ENCODE data around the gene ARFGEF3.
"Not testable (repeated sequence)": the region's sequence is repeated elsewhere in the genome, so short reads cannot be mapped to it uniquely, and the experiment has no call there.

ARFGEF3 gene

DNA sequence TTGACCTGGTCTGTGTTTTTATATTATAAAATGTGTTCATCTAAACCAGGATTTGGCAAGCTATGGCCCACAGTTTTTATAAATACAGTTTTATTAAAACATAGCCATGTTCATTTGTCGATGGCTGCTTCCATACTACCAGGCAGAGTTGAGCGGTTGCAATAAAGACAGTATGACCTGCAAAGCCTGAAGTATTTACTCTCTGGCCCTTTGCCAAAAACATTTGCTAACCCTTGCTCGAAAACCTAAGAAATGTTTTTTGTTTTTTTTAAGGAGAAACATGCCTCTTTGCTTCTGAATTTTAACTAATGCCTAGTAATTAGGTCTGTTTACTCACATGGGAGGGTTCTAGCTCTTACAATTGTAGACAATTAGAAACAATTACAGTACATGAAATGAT lies 148.6 kb downstream of the ARFGEF3 start:
- DNase-seq, result peak; percentile 64

DNA sequence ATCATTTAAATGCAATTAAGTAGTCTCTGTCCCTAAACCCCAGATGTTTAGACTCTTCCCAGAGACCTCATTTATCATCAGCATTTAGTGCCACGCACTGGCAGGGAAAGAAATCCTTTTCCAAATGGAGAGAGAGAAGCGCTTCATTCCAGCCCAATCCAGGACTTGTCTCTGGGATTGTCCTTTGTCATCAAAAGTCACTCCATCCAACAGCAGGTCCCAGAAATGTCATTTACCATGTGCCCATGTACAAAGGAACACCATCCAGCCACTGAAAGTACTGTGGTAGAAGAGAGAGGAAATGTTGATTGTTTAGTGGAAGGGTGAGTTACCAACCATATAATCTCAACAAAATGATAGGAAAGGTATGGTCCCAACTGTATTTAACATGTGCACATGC lies 149.1 kb downstream of the ARFGEF3 start:
- no peak for DNase-seq

DNA sequence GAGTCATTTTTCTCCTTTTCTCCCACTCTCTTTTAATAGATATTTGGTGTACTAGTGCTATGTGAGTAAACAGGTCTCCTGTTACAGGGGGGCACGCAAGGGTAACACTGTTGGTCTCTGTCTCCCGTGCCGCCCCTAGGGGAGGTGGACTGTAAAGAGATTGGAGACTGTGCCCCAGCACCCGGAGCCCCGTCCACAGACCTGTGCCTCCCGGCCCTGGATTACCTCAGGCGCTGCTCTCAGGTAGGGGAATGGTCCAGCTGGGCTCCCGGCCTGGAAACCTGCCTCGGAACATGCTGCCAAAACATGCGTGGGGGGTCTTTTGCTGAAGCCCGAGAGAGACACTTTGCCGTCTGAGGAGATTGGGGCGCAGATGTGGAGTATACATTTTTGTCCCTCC lies 149.5 kb downstream of the ARFGEF3 start:
- DNase-seq, result no peak

DNA sequence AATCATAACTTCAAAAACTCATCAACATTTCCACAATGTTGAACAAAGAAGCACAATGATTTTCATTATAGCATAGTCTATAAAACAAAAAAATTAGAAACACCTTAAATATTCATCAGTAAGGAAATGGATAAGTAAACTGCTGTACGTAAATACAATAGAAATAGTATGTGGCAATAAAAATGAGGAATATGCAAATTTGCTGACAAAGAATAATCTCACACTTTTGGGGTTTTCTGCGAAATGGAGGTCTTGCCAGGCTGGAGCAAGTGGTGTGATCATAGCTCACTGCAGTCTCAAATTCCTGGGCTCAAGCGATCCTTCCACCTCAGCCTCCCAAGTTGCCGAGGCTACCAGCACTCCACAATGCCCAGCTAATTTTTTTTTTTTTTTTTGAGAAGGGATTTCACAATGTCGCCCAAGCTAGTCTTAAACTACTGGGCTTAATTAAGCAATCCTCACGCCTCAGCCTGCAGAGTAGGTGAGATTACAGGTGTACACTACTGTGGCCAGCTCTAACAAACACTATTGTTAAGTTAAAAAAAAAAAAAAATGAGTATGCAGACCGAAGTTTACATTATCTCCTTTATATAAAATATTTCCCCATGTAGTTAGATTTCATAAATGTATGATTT lies 157.1 kb downstream of the ARFGEF3 start:
- no peak for DNase-seq

DNA sequence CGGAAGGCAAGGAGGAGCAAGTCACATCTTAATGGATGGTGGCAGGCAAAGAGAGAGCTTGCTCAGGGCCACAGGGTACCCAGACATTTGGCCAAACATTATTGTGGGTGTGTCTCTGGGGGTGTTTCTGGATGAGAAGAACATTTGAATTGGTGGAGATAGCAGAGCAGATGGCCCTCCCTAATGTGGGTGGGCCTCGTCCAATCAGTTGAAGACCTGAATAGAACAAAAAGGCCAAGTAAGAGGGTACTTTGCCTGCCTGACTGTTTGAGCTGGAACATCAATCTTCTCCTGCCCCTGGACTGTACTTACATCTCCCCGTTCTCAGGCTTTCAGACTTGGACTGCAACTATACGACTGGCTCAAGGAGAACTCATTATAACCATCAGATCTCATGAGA lies 160.2 kb downstream of the ARFGEF3 start:
- DNase-seq, result no peak

DNA sequence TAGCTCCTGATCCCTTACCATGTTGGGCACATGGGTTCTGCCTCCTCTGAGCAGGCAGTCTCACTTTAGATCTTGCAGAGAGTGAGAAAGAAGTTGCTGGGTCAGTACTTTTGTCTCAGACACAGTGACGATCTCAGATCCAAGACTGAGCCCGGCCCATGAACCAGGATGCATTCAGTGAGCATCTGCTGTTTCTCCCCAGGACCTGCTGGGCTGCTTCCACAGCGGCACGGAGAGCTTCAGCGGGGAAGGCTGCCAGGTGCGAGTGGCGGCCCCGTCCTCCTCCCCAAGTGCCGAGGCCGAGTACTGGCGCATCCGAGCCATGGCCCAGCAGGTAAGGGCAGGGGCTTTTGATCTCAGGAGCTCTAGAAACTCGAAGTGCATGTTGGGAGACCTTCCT lies 162.1 kb downstream of the ARFGEF3 start:
- no peak for DNase-seq

DNA sequence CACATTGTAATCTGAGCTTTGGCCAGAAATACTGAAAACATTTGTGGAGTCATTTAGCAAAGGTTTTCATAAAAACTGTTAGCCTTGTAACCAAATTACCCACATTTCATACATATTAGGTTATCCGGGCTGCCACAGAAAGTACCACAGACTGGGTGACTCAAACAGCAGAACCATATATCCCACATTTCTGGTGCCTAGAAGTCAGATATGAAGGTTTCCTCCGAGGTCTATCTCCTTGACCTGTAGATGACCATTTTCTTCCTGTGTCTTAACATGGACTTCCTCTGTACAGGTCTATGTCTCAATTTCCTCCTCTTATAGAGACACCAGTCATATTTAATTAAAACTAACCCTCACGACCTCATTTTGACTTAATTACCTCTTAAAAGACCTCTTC lies 166.5 kb downstream of the ARFGEF3 start:
- DNase-seq, result no peak

DNA sequence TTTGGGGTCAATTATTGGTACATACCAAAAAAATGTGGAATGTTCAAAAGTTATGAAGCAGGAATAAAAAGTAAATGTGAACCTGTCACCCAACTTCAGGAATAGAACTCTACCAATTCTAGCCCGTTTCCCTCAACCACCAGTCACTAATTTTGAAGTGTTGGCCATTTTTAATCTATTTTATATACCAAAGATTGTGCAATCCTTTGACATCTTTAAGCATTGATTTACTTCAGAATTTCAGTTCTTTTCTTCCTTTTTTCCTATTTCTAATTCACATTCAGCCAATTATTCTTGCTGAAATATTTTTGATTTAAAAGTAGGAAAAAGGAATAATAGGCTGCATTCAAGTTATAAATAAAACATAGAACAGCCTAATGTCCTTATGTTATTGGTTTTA lies 169.0 kb downstream of the ARFGEF3 start:
- DNase-seq, result no peak

DNA sequence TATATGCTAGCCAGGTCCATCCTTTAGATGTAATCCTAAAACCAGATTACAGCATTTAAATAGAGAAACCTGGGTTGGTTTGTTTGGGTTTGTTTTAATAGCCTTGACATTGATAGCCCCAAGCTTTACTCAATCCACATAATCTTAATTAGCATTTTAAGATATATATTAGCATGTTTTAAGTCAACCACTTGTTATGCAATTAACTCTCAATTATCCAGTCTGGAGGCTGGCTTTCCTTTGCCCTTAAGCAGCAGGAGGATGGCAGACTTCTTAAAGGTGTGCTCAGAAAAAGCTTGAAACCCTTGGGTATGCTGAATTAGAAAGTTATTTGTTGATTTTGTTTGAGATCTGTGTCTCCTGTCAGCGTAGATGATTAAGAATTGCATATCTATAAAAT lies 169.7 kb downstream of the ARFGEF3 start:
- no peak for DNase-seq

DNA sequence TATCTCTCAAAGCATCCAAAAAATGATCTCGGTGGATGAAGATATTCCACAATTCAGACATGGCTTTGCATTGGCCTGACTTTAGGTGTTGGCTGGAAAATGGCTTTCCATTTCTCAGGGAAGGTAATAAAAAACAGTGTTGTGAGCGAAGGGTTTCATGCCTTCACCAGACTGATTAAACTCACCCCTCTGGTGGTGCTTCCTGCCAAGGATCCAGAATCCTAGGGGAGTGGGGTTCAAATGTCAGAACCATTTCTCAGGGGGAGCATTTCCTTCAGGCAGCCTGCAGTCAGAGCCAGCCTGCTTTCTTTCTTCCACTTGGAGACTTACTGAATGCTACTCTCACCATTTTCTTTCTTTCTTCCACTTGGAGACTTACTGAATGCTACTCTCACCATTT lies 170.2 kb downstream of the ARFGEF3 start:
- no peak for DNase-seq

DNA sequence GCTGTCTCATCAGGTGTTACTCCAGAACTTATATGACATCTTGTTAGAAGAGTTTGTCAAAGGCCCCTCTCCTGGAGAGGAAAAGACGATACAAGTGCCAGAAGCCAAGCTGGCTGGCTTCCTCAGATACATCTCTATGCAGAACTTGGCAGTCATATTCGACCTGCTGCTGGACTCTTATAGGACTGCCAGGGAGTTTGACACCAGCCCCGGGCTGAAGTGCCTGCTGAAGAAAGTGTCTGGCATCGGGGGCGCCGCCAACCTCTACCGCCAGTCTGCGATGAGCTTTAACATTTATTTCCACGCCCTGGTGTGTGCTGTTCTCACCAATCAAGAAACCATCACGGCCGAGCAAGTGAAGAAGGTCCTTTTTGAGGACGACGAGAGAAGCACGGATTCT lies 172.3 kb downstream of the ARFGEF3 start:
- no peak for DNase-seq

DNA sequence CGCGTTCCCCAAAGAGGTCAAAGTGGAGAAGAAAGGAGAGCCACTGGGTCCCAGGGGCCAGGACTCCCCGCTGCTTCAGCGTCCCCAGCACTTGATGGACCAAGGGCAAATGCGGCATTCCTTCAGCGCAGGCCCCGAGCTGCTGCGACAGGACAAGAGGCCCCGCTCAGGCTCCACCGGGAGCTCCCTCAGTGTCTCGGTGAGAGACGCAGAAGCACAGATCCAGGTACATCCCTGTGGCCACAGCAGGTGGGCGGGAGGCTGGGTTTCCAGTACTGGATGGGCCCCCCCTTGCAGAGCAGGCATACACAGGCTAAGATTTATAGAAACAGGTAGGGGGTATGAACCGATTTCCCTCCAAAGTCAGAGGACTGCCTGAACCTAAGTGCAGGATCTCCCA lies 173.2 kb downstream of the ARFGEF3 start:
- no peak for DNase-seq

DNA sequence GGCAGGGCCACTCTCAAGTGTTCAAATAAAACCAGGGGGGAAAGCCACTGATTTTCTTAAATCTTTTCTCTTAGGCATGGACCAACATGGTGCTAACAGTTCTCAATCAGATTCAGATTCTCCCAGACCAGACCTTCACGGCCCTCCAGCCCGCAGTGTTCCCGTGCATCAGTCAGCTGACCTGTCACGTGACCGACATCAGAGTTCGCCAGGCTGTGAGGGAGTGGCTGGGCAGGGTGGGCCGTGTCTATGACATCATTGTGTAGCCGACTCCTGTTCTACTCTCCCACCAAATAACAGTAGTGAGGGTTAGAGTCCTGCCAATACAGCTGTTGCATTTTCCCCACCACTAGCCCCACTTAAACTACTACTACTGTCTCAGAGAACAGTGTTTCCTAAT lies 174.5 kb downstream of the ARFGEF3 start:
- no peak for DNase-seq

DNA sequence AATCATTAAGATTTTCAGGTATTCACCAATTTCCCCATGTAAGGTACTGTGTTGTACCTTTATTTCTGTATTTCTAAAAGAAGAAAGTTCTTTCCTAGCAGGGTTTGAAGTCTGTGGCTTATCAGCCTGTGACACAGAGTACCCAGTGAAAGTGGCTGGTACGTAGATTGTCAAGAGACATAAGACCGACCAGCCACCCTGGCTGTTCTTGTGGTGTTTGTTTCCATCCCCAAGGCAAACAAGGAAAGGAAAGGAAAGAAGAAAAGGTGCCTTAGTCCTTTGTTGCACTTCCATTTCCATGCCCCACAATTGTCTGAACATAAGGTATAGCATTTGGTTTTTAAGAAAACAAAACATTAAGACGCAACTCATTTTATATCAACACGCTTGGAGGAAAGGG lies 175.3 kb downstream of the ARFGEF3 start:
- DNase-seq, result no peak

DNA sequence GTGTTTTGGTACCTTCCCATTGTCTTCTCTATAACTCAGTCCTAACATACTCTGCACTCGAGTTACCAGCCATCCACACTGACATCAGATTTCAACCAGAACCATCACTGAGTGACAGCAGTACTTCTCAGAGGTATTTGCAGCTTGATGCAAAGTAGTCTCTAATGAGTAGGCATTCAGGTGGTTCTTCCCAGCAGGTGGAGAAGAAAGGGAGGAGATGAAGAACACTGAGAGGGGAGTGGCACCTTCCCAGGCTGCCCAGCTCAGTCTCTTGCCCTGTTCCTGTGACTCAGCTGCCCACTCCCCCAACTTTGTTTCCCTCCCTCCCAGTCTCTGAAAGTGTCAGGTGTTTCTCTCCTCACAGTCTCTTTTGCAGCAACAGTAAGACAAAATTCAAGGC lies 177.3 kb downstream of the ARFGEF3 start:
- no peak for DNase-seq

DNA sequence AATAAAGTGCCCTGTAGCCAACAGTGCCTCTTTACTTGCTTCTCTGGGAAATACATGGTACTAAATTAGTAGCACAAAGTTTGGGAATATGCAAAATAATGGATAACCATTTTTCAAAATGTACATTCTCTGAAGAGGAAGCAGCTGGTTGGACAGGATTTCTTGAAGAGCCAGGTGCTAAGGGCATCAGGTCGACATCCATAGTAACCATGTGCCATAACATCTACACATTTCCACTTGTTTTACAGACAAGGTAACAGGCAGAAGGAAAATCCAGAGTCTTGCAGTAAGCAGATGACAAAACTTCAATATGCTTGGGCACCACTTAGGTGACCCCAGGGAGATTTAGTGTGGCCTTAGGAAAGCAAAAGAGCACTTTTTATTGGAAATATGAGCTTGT lies 179.4 kb downstream of the ARFGEF3 start:
- no peak for DNase-seq

DNA sequence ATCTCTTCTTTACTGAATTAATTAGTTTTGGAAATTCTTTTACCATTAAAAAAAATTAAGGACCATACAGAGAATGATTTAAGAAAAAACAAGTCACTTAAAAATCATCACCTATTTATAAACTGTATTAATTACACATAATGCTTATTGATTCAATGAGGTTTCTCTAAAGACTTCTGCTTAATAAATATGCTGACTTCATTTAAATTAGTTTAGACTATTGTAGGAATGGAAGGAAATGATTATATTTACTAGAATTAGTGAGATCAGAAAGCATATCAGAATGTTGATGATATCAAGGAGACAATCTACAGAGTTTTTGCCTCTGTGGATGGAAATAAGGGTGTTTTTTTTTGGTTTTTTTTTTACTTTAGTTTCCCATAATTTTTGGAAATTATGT lies 181.4 kb downstream of the ARFGEF3 start:
- DNase-seq, result no peak

DNA sequence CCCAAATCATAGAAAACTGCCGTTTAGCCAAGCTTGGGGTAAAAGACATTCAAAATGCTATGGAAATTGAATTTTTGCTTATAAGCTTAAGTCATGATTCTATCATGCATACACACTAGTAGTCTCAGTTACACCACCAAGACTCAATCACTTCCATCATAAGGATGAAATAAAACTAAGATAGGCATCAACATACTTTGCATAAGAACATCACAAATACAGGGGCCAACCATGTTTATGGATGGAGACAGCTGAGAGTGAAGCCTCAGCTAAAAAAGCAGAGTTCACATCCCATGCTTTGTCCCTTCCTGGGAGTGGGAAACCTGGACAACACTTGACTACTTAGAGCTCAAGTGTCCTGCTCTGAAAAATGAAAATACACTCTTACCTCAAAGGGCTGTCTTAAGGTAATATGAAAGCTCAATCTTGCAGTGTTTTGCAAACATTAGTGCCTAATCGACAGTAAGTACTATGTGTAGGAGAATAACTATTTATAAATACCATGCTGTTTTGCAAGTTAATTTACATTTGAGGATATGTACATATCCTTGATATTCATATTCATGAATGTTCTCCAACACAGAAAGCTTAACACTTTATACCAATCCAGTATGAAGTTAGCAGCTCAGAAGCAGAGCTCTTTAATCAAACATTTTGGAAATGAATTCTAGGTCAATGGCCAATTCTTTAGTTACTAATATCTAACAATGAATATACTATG lies 184.0 kb downstream of the ARFGEF3 start:
- DNase-seq, result no peak

DNA sequence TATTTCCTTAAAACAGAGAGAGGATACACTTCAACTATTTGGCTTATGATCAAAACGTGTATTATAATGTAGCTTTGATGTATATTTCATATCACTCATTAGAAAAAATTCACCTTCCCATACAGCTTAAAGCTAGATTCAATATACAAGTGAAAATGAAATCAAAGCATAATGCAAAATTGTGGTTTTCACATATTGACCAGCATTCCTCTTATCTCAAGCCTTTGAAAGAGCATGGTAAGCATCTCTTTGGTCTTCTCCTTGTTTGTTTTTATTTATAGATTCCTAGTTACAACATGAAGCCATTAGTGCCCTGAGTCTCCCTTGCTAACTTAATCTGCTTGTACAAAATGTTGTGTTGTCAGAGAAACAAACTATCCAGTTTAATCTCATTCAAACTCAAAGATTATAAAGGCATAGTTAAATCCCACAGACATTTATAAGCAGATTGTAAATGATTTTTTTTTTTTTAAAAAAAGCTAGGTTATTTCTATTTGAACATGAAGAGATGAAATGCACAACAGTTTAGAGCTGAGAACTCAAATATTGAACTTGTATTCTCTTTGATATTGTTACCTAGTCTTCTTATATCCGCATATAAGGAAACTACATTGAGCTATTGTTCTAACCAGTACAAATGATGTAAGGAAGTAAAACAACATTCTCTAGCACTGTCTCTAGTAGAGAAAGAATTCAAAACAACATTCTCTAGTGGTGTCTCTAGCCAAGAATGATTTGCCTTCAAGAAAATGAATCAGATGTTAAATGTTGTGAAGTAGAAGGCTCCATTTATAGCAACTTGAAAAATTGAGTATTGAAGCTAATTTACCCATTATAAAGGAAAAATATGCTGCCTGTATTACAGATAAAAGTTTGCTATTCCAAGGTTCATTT lies 184.8 kb downstream of the ARFGEF3 start:
- no peak for DNase-seq

DNA sequence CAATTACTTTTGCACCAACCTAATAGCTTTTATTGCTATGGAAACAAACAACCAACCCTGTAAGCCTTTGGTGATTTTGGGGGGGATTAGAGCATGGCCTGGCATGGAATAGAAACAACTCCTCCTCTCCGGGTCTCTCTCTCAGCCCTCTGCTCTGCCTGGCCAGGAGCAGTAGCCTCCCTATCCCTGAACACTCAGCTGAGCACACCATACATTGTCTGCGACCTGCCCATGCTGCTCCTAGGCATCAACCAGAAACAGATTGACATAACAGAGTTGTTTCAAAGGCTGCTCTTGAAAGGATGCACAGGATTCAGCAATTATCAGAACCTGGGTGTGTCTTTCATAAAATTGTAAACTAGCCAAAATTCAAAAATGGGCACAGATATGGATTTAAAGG lies 186.1 kb downstream of the ARFGEF3 start:
- DNase-seq, result no peak

DNA sequence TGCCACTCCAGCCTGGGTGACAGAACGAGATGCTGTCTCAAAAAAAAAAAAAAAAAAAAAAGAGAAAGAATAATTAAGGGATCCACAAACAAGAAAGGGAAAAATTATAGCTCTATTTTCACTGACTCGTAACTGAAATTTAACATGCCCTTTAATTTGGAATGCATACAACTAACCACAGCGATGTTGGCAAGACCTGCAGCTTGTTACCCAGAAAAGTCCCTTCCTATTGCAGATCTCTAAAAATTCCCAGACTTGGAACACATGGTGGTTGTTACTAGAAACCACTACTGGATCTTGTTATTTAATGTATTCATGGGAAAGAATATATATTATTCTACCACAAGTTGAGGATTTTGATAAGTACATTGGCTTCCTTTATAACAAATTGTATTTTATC lies 188.2 kb downstream of the ARFGEF3 start:
- DNase-seq, result no peak

DNA sequence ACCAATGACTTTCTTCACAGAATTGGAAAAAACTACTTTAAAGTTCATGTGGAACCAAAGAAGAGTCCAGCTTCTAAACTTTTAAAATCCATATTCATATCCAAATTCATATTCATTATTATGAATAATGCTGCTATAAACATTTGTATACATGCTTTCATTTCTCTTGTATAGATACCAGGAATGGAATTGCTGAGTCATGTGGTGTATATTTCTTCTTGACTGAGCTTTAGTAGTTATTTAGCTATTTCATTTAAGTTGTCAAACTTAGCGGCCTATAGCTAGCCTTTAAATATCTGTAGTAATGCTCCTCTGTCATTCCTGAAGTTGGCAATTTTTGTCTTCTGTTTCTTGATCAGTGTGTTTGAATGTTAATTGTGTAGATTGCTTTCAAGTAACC lies 196.2 kb downstream of the ARFGEF3 start:
- no peak for DNase-seq

DNA sequence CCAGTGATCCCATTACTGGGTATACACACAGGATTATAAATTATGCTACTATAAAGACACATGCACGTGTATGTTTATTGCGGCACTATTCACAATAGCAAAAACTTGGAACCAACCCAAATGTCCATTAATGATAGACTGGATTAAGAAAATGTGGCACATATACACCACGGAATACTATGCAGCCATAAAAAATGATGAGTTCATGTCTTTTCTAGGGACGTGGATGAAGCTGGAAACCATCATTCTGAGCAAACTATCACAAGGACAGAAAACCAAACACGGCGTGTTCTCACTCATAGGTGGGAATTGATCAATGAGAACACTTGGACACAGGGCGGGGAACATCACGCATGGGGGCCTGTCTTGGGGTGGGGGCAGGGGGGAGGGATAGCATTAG lies 206.9 kb downstream of the ARFGEF3 start:
- DNase-seq, result not testable (repeated sequence)

Data from DMS79 (cell line).